Activated effector memory CD4-positive, alpha-beta T cell treated with Interleukin-2 at 50 U/mL for 16 hours (primary cell): Measurements from ENCODE around the gene DOCK3.
"Not testable (repeated sequence)": the region's sequence is repeated elsewhere in the genome, so short reads cannot be mapped to it uniquely, and the experiment has no call there.

Source experiments
- DNase-seq: peaks from one replicate; pipeline ENCODE4 v3.0.0-alpha.2; 2020

Gene DOCK3

DNA sequence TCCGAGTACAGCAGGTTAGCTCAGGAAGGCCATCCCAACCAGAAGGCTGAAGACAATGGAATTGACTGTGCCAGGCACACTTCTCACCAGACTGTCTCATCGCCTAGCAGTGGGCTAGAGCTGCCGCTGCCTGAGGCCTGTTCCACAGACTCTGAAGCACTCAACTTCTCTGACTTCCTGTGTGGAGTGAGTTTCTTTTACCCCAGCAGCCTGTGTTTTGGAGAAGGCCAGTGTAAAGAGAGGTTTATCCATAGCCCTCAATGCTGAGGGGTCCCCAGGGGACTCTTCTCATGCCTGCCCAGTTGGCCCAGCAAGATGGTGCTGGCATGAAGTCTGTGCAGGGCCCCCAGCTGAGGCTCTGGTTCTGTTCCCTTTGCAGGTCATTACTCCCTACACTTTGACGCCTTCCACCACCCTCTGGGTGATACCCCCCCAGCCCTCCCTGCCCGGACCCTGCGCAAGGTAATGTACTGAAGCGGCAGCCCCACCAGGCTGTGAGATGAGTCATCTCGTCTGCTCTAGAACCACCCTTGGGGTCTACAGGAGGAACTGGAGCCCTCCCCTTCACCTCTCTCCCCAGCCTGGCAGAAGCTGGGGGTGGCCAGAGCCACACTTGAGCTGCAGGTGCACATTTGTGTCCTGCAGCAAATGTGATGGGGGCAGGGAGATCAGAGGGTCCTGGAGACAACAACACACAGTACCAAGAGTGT is 705.2 kb downstream of the DOCK3 start:
- DNase-seq: no peak

DNA sequence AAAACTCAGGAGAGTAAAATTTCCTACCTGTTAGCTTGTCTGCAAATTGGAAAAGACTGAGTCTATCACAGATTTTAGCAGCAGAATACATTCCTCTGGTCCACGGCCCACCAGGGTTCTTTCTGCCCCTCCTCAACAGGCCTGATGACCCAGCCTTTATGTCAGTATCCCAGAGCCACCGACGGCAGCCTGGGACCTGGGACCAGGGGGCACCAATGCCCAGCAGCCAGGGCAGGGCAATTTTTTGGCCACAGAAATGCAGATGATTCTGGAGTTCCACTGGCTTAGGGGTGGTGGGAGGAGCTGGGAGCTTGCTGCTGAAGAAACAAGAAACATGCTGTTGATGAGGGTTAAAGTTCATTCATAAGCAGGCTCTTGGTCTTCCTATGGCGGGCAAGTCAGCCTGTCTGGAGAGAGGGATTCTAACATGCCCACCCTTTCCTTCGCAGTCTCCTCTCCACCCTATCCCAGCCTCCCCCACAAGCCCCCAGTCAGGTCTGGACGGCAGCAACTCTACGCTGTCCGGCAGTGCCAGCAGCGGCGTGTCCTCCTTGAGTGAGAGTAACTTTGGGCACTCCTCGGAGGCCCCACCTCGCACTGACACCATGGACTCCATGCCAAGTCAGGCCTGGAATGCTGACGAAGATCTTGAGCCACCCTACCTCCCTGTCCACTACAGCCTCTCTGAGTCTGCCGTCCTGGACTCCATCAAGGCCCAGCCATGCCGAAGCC is 706.0 kb downstream of the DOCK3 start:
- DNase-seq: no peak

DNA sequence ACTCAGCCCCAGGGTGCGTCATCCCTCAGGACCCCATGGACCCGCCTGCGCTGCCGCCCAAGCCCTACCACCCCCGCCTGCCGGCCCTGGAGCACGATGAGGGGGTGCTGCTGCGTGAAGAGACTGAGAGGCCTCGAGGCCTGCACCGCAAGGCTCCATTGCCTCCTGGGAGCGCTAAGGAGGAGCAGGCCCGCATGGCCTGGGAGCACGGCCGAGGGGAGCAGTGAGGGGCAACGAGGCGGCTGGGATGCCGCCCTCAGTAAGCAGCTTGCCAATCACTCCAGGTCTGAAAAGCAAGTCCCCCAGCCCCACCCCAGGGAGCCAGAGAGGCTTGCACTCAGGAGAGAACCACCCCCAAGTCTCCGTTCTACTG is 706.6 kb downstream of the DOCK3 start:
- no peak for DNase-seq

DNA sequence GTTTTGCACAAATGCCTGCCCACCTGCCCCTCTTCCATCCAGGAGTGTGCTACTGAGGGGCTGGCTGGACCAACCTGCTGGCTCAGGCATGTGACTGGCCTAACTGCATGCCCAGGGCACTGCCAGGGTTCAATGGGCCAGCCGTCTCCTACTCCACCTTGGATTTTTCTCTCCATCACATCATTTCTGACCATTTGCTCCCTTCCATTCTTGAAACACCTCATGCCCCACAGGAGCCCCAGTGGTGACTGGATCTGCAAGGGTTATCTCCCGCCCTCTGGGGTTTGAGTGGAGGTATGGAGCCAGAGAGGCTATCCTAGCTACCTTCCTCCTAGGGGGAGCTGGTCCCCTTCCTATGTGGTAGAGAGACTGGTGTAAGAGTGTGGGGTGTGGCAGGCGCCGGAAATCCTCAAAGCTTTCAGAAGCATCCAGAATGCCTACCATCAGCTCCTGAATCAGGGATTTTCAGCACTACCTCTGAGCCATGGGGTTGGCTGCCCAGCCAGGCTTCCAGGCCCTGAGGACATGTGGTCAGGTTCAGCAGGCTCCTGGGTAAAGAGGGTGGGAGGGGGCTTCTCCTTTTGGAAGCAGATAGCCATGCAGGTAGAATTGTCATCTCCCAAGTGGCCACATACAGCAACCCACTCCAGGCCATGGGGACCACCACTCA is 707.5 kb downstream of the DOCK3 start:
- no peak for DNase-seq

DNA sequence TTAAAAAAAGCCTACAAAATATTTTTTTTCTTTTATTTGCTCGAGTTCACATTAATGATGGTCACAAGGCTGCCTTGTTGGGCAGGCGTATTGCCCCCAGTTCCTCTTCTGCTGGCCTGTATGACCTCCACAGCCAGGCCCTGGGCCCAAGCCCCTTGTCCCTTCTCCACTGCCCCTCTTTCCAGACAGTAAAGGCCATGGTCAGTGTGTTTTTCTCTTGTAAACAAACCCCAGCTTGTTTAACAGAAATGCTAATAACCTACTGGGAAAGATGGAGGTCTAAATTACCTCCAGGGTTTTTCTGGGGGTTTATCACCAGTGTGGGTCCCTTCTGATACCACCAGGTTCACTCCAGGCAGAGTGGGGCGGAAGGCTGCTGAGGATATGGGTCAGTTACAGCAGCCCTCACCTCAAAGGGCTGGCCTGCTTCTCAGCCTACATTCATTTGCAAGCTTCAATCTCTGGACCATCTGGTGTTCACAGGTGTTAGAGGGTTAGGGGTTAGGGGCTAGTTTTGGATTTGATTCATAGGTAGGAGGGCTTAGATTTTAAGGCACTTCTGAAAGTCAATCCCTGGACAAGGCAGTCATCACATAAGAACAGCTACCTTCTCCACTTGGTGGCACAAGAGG is 708.3 kb downstream of the DOCK3 start:
- no peak for DNase-seq

DNA sequence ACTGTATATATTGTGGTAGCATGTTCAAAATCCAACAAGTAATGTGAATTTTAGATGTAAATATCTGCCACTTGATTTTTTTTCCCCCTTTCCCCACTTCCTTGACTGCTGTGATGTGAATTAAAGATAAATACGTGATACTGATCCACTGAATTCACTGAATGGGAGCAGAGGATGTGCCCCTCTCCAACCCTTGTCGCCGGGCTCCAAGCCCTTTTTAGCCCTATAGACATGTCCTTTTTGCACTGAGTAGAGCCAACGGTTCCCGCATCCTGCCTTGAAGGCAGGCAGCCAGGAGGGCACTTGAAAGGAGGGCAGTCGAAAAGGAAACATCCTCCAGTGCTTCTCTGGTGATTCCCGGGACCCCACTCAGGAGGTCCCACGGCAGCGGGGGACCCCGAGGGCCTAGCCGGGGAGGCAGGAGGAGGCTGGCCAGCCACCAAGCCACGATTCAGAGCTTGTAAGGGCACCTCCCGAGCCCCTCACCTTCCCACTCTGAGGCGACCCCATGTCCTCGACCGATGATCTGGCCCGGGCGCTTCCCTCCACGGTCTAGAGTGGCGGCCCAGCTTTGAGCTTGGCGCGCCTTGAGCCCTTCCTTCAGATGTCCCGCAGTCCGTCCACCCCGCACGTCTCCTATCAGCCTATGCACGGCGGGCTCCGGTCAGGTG is 709.5 kb downstream of the DOCK3 start:
- DNase-seq: no peak

DNA sequence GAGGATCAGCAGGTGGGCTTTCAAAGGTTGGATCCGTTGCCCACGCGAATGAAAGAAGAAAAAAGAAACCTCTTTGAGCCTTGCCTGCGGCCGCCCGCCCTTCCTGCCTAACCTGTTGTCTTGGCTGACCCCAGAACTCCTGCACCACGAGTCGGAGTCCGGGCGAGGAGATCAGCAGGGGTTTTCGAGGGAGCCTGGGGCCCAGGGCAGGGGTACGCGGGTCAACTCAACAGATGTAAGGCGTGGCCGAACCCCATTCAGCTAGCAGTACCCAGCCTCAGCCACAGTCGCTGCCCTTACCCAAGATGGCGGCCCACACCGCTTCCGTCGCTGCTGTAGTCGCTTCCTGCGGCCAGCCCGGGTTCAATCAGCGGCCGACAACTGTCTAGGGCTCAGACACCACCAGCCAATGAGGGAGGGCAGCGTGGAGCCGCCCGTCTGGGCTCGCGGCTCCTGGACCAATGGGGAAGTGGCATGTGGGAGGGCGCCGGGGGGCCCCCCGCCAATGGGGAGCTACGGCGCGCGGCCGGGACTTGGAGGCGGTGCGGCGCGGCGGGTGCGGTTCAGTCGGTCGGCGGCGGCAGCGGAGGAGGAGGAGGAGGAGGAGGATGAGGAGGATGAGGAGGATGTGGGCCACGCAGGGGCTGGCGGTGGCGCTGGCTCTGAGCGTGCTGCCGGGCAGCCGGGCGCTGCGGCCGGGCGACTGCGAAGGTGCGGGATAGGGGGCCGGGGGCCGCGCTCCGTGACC is 710.2 kb downstream of the DOCK3 start, which contains the start of gene MANF:
MANF (plus strand) TSS at position 566 of the 748 bp plus-strand sequence; CDS start at position 618, 52 bp downstream.
- DNase-seq: peak; percentile 97

DNA sequence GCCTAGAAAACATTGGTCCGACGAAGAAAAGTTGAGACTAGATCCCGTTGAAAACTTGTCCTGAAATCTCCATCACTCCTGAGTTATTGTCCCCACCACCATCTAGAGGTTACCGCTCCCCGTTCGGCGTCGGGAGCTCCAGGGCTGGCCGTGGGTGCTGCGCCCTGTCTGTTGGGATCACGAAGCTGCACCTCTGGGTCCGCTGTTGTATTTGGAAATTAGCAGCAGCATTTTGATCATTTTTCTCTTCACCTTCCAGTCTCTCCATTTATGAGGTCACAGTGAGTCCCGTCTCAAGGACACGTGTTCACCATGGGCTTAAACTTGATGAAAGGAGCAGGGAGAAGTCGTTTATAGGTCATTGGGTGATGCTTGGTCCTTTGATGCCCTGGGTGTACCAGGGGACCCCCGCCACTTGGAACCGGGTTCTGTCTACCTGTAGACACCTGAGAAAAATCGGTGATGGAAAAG is 710.9 kb downstream of the DOCK3 start:
- DNase-seq: no peak

DNA sequence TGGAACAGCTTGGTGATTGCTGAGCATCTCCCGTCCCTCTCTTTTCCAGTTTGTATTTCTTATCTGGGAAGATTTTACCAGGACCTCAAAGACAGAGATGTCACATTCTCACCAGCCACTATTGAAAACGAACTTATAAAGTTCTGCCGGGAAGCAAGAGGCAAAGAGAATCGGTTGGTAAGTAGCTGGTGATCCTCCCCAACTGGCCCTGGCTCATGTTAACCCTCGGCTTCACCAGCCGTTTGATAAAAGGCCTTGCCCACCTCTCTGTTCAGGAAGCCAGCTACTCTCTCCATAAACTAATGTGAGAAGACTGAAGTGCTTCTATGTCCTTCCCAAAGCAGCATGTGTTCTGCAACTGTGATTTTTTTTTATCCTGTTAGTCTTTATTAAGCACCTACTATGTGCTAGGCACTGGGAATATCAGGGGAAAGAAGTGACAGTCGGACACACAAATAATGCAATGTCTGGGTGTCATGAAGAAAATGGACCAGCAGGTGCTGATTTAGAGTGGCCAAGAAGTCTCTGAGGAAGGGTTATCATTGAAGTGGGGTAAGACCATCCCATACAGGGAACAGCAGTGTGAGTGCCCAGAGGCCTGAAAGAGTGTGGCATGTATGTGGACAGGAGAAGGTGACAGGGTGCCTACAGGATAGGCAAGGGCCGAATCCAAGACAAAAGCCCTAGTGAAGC is 711.6 kb downstream of the DOCK3 start:
- no peak for DNase-seq

DNA sequence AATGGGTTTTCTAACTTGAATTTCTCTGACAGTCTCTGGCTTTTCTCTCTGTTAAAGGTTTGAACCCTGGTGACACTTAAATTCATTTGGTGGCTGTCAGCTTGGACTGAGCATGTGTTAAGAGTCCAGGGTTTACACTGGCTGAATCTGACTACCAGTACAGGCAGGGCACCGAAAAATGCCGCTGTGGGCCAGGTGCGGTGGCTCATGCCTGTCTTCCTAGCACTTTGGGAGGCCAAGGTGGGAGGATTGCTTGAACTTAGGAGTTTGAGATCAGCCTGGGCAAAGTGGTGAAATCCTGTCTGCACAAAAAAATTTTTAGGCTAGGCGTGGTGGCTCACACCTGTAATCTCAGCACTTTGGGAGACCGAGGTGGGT is 712.1 kb downstream of the DOCK3 start:
- no peak for DNase-seq

DNA sequence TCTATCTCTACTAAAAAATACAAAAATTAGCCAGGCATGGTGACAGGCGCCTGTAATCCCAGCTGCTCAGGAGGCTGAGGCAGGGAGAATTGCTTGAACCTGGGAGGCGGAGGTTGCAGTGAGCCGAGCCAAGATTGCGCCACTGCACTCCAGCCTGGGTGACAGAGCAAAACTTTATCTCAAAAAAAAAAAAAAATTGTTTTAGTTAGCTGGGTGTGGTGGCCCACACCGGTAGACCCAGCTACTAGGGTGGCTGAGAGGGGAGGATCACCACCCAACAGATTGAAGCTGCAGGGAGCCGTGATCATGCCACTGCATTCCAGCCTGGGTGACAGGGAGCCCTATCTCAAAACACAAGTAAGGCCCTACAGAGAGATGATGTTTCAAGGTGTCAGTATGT is 712.6 kb downstream of the DOCK3 start:
- DNase-seq: not testable (repeated sequence)

DNA sequence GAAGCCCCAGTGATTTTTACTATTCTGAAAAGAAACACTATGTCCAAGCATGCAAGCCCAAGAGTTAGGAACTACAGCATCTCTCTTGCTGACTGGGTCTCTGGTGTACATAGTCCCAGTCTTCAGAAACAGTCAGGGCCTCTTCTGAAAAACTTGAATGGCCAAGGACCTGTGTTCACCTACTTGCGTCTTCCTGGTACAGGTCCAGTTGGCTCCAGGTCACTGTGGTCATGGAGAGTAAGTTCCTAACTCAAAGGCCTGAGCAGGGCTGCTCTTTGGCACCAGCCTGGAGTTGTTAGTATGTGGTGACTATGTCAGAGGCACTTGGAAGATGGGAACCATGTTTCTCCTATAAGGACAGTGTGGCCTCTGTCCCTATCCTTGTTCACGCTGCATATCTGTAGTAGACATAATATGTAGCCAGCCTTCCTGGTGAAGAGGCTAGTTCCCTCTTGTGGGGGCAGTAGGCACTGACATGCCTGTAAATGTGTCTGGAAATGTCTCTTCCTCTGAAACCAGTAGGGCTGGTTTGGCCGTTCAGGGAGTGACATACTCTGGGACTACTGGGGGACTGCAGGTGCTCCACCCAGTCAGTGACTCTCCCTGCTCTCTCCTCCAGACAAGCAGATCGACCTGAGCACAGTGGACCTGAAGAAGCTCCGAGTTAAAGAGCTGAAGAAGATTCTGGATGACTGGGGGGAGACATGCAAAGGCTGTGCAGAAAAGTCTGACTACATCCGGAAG is 713.7 kb downstream of the DOCK3 start:
- no peak for DNase-seq

DNA sequence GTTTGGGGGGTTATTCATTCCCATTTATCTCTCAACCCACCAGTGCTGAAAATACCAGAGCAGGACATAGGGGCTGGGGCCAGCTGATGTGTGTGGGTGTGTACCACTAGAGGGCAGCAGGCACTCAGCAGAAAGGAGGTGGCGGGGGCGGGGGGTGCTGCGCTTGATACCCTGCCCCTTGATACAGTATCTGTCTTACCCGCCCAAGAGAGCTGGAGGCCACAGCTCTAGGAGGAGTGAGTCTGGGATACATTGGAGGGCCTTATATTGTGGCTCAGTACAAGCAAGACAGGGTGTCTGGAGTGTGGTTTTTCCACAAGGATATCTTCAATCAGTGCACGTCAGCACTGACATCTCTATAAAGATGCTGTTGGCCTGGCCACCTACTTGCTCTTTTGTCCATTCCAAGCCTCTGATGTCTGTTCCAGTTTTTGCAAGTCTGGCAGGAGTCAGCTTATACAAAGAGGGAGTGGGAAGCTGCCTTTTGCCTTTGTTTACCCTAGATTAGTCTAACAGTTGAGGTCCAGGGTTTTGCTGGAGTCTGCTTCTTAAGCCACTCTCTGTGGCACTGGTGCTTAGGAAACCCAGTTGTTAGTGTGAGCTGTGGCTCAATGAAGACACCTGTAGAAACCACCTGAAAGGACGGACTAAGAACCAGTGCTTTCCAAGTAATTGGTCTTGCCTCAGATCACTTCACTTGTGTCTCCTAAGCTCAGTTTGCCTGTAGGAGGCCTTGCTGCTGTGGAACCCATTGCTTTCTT is 714.9 kb downstream of the DOCK3 start:
- peak; percentile 33 for DNase-seq

DNA sequence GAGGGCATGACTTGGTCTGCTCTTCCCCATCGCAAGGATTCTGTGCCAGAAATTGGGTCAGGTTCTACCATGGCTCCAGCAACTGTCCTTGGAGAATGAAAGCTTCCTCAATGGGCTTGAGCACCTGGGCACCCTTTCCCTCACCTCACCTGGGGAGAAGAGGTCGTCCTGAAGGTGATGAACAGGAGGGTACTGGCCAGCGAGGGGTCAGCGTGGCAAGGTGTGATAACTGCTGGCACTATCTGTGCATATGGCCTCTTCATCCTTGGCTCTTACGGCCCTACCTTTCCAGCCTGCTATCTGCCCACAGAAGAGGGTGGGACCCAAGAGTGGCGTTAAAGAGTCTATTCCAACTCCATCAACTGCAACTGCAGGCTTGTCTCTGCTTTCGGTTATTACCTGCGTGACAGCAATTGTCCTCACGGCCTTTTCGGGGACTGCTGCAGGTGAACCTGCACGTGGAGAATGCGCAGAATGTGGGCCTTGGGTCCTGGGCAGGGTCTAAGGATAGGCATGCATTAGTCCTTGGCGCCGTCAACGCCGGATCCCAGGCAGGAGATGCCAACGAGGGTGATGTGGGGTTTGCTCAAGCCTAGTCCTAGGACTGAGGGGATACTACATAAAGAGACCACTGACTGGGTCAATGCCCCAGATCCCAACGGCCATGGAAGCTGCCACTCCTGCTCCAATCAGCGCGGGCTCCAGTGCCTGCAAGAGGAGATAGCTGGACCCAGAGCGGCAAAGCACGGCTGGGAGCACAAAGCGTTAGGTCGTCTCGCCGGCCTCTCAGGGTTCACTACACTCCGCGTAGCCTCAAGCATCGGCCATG is 715.7 kb downstream of the DOCK3 start:
- DNase-seq: no peak

DNA sequence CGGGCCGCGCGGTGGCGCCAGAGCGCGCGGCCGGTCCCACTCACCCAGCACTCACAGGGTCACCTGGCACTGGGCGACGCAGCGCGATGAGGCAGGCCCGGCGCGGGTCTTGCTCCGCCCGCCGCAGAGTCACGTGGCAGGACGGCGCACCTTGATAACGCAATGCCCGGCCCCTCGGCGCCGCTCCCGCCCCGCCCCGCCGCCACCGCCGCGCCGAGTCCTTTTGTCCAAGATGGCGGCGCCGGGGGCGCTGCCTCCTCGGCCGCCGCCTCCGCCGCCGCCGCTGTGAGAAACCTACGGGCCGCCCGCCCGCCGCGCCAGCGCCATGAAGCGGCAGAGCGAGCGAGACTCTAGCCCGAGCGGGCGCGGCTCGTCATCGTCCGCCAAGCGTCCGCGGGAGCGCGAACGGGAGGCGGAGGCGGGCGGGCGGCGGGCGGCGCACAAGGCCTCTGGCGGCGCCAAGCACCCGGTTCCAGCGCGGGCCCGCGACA is 716.4 kb downstream of the DOCK3 start, which contains the start of gene RBM15B:
RBM15B (plus strand) TSS at position 211 of the 491 bp plus-strand sequence; CDS start at position 326, 115 bp downstream.
- peak; percentile 97 for DNase-seq

DNA sequence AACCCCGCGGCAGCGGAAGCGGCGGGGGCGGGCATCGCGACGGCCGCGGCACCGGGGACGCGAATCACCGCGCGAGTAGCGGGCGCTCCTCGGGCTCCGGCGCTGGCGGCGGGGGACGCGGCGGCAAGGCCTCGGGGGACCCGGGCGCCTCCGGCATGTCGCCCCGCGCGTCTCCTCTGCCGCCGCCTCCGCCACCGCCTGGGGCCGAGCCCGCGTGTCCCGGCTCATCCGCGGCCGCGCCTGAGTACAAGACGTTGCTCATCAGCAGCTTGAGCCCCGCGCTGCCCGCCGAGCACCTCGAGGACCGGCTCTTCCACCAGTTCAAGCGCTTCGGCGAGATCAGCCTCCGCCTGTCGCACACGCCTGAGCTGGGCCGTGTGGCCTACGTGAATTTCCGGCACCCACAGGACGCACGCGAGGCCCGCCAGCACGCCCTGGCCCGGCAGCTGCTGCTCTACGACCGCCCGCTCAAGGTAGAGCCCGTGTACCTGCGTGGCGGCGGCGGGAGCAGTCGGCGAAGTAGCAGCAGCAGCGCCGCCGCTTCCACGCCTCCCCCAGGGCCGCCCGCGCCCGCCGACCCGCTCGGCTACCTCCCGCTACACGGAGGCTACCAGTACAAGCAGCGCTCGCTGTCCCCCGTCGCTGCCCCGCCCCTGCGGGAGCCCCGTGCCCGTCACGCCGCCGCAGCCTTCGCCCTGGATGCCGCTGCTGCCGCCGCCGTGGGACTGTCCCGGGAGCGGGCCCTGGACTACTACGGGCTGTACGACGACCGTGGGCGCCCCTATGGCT is 717.0 kb downstream of the DOCK3 start:
- DNase-seq: peak; percentile 50

DNA sequence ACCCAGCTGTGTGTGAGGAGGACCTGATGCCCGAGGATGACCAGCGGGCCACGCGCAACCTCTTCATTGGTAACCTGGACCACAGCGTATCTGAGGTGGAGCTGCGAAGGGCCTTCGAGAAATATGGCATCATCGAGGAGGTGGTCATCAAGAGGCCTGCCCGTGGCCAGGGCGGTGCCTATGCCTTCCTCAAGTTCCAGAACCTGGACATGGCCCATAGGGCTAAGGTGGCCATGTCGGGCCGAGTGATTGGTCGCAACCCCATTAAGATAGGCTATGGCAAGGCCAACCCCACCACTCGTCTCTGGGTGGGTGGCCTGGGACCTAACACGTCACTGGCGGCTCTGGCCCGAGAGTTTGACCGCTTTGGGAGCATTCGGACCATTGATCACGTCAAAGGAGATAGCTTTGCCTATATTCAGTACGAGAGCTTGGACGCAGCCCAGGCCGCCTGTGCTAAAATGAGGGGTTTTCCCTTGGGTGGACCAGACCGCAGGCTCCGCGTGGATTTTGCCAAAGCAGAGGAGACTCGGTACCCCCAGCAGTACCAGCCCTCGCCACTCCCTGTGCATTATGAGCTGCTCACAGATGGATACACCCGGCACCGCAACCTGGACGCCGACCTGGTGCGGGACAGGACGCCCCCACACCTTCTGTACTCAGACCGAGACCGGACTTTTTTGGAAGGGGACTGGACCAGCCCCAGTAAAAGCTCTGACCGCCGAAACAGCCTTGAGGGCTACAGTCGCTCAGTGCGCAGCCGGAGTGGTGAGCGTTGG is 717.8 kb downstream of the DOCK3 start:
- DNase-seq: no peak
